Measurements from ENCODE around the gene TTC29.
"Not testable (repeated sequence)": the region's sequence is repeated elsewhere in the genome, so short reads cannot be mapped to it uniquely, and the experiment has no call there.

The TTC29 gene

GRCh38 chr4:146855761-146856160, 89.9 kb downstream of the TTC29 start:
- no peak for DNase-seq

GRCh38 chr4:146852360-146852759, 93.3 kb downstream of the TTC29 start:
- no peak for DNase-seq

DNA sequence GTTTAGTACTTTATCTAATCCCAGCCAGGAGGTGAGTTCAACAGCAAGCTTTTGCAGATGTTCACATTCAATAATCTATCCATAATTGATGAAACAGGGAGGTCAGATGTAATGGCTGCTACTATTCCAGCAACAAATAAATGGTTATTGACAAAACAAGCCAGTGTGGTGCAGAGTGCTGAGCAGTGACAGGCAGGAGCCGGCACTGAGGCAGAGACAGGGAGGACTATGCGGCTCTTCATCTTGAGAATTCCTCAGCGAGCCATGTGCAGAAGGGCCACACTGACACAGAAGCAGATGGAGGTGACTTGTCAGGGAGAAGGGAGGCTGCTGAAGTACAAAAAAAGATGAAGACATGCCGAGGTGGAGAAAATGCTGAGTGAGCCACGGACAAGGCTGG, 98.3 kb downstream of the TTC29 start:
- no peak for DNase-seq

- no peak for DNase-seq
Observed at GRCh38 chr4:146846882-146847281, 98.8 kb downstream of the TTC29 start.

DNA sequence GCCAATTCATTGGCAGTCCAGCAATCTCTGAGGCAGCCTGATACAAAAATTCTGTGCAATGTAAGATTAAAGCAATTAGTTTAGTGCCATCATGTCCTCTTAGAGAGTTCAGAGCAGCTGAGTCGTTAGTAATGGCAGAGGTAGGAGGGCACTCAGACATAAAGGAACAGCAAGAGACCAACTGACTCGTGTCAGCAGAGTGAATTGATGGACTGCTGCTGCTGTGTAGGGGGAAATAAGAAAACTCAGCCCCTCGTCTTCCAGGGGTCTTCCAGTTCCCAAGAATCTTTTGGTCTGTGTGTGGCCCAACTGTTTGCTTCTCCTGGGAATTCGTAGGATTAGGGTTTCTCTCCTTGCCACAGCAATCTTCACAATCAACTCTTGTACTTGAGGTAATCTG, 100.9 kb downstream of the TTC29 start:
- DNase-seq, result no peak

- no peak for DNase-seq
Observed at GRCh38 chr4:146842876-146843275, 102.8 kb downstream of the TTC29 start.

DNA sequence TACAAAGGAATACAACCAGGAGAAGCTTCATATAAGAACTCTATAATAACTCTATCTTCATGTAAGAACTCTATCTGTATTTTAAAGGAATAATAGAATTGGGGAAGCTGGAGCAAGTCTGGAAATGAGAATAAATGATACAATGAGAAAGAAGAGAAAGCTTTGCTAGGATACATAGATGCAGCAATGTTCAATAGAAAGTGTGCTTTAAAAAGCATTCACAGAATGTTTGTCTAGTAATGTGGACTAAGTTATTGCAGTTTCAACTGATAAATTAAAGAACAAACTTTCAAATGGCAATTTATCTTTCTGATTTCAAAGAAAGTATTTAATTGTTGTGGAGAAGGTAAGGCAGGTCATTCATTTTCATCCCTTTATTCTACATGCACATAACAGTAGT, 104.9 kb downstream of the TTC29 start:
- no peak for DNase-seq

GRCh38 chr4:146835096-146835495, 110.6 kb downstream of the TTC29 start:
- no peak for DNase-seq

DNA sequence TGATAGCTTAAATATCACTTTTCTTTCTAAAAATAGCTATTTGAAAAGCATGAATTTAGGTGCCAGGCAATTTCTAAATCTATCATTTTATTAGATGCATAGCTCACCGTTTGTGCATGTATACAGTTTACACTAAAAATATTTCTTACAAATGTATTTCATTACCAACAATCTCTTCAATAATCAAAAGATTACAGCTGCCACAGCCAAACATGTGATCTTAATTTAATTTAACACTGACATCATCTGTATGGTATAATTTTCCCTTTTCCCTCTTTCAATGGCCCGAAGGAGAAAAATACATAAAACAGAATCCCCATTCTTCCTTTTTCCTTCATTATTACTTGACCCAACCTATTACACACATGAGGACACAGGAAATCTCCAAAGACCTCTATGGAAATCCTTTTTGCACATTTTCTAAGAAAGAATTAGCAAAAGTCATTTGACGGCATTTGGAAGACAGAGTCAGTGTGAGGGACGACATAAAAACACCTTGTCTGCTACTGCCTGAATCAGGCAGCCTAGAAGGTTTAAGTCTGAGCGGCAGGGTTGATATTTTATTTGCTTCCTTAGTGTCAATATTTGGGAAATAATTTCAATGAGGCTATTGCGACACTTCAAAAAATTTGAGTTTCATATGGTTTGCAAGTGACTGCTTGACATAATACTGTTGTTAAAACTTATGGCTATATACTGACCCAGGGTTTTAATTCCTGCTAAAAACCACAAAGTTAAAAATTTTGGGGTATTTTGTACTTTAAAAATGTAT, 111.2 kb downstream of the TTC29 start:
- no peak for DNase-seq

DNA sequence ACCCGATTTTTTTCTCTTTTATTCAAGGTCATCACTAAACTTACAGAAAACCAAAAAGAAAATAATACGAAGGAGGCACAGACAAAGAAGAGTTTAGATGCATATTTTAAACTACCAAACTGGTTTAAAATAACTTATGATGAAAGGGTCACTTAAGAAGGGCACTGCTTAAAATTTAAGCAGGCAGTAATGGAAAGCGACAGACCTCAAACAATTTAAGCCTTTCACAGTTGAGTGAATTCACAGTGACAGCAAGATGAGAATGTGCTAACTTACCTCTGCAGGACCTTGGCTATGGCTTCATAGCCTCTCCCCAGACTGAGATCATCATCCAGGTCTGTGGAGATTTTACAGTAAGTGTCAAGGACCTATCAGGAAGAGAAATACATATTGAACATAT, 112.1 kb downstream of the TTC29 start:
- no peak for DNase-seq

GRCh38 chr4:146822980-146823379, 122.7 kb downstream of the TTC29 start:
- DNase-seq, result not testable (repeated sequence)

GRCh38 chr4:146814750-146815149, 130.9 kb downstream of the TTC29 start:
- DNase-seq, result no peak

DNA sequence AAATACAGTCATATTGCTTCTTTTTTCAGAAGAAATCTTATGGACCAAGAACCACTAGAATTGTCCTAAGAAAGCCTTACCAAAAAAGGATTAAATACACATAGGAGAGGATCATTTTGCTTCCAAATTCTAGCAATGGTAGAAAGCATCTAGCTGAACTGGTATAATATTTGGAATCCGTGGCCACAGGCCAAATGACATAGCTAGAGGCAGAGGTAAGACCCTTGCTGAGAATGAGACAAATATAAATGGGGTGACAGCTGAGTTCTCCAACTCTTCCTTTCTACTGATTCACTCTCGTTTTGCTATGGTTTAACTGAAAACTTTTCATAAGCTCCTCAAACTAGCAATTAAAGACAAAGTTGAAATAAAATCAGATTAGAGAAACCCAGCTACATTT, 150.0 kb downstream of the TTC29 start:
- no peak for DNase-seq

GRCh38 chr4:146793727-146794126, 151.9 kb downstream of the TTC29 start:
- no peak for DNase-seq

- DNase-seq, result no peak
Observed at GRCh38 chr4:146791439-146791838, 154.2 kb downstream of the TTC29 start.

- DNase-seq, result no peak
Observed at GRCh38 chr4:146790515-146790914, 155.1 kb downstream of the TTC29 start.

GRCh38 chr4:146787731-146788130, 157.9 kb downstream of the TTC29 start:
- DNase-seq, result no peak

- no peak for DNase-seq
Observed at GRCh38 chr4:146776691-146777090, 169.0 kb downstream of the TTC29 start.

DNA sequence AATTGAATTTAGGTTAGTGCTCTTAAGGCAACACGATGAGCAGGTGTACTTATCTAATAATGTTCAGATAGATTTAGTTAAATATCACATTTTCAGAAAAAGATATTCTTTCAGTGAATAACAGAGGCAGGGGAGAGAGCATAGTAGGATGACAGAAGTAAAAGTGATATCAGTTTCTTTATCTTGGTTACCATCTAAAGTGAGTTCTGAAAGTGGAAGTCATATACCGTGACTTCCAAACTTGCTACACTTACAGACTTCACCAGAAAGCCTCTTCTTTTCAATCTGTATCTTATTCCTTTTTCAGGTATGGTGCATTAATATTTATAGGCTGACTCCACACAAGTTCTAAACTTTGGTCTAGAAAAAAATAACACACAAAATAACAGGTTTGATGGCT, 182.1 kb downstream of the TTC29 start:
- no peak for DNase-seq

DNA sequence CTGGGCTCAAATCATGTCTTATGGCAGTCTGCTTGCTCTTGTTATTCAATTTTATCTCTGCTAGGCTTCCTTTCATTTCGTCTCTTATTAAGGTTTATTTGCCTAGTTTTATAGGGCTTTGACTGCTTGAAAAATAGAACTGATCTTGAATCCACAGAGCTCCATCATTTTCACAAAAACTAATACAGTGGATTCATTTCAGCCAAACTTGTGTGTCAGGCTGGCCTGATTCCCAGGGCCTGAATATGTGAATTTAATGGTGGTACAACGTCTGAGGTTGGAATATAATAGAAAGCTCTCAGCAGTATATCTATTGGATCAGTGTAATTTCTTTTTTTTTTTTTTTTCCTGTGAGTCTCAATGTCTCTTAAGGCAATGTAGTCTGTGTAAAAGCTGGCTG, 183.6 kb downstream of the TTC29 start:
- no peak for DNase-seq

DNA sequence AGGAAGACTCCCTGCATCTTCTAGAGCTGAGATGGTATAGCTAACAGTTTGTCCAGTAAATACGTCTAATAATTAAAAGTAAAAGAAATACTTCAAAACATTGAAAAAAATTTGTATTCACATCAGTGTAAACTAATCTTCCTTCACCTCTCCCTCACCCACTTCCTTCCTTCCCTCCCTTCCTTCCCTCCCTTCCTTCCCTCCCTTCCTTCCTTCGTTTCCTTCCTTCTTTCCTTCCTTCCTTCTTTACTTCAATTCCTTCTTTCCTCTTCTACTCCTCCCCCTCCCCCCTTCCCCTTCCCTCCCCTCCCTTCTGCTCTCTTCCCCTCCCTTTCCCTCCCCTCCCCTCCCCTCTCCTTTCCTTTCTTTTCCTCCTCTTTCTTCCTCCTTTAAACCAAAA, 203.2 kb downstream of the TTC29 start:
- no peak for DNase-seq

DNA sequence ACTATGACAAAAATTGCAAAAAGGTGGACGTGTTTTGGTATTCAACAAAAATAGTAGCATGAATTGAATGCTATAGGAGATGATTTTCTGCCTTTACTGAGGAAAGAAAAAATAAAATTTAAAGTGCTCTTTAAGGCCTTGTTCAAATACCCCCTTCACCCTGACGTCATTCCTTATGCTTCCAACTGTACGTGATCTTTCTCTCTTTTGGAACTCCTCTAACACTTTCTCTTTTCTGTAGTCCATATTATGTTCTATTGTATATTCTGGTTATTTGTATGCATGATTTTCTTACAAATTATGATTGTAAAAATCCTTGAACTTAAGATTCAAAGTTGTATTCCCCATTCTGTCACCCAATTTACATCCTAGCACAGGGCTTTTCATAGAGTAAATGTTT, 206.5 kb downstream of the TTC29 start:
- no peak for DNase-seq

DNA sequence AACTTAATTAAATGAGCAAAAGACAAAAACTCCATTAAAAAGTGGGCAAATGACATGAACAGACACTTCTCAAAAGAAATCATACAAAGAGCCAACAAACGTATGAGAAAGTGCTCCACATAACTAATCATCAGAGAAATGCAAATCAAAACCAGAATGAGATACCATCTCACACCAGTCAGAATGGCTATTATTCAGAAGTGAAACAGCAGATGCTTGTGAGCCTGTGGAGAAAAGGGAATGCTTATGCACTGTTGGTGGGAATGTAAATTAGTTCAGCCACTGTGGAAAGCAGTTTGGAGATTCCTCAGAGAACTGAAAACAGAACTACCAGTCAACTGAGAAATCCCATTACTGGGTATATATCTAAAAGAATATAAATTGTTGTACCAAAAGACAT, 222.1 kb downstream of the TTC29 start:
- not testable (repeated sequence) for DNase-seq

GRCh38 chr4:146709956-146710355, 235.7 kb downstream of the TTC29 start:
- DNase-seq, result no peak

DNA sequence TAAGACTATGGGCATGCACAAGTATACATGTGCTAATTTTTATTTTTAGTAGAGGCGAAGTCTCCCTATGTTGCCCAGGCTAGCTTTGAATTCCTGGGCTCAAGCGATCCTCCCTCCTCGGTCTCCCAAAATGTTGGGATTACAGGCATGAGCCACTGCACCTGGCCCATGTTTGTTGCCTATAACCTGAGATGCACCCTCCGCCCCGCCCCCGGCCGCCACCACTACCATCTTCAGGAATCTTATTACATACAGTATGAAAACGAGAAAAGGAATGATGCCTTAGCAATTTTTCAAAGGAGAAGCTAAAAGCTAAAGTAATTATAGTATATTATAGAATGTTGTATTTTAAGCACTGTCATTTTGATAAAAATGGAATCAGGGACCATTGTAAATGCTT, 245.8 kb downstream of the TTC29 start:
- DNase-seq, result no peak
